PFSK-1 (cell line): Measurements from ENCODE around the gene GGTA1.

Experiments
- FOXP2 ChIP-seq: optimal IDR thresholded peaks from 2 replicates; pipeline ENCODE3; 2011; ENCODE audit warnings: borderline replicate concordance, control low read depth, inconsistent platforms; ENCODE audit not compliant: insufficient read depth; ENCODE audit errors: extremely low read length, extremely low read depth
- POLR2AphosphoS5 ChIP-seq: IDR thresholded peaks from 2 replicates; pipeline ENCODE4 v1.6.1; 2012; ENCODE audit warnings: low read depth, mild to moderate bottlenecking, control low read depth, low read length, moderate library complexity
- SIN3A ChIP-seq: IDR thresholded peaks from 2 replicates; pipeline ENCODE4 v1.6.1; 2012; ENCODE audit warnings: mild to moderate bottlenecking, low read length, moderate library complexity, borderline replicate concordance; ENCODE audit not compliant: insufficient read depth
- TAF1 ChIP-seq: IDR thresholded peaks from 2 replicates; pipeline ENCODE4 v1.6.1; 2012; ENCODE audit warnings: low read length, control low read depth, borderline replicate concordance; ENCODE audit not compliant: insufficient read depth
- TF ChIP-seq, protein P1 (sequence below), 2 experiments: IDR thresholded peaks; 2 replicates each; pipeline versions ENCODE4 v1.6.1 to v1.8.0; 2011 to 2012; ENCODE audit warnings: low read depth in 2 of 2, low read length in 2 of 2, control low read depth in 1 of 2, inconsistent platforms in 1 of 2, mild to moderate bottlenecking in 1 of 2, moderate library complexity in 1 of 2; ENCODE audit not compliant: insufficient read depth in 1 of 2

DNA sequence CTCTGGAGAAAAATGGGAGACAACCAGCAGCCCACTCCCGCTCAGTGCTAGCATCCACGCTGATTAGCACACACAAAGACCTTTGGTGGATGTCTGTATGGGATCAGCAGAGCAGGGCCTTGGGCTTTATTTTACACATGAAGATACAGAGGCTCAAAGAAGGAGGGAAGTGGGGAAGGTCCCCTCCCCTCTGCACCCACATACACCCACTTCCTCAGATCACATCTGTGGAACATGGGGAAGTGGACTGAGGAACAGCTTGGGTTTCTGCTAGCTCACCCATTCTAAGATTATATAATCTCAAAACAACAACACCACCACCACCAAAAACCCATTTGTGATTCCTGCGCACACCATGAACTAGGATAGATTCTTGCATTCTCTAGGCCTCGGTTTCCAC lies 14.0 kb downstream of the GGTA1 start:
- TF ChIP-seq POLR2AphosphoS5 (no peak), SIN3A (no peak), TAF1 (no peak), FOXP2 (no peak)
- TF ChIP-seq, protein P1, sequence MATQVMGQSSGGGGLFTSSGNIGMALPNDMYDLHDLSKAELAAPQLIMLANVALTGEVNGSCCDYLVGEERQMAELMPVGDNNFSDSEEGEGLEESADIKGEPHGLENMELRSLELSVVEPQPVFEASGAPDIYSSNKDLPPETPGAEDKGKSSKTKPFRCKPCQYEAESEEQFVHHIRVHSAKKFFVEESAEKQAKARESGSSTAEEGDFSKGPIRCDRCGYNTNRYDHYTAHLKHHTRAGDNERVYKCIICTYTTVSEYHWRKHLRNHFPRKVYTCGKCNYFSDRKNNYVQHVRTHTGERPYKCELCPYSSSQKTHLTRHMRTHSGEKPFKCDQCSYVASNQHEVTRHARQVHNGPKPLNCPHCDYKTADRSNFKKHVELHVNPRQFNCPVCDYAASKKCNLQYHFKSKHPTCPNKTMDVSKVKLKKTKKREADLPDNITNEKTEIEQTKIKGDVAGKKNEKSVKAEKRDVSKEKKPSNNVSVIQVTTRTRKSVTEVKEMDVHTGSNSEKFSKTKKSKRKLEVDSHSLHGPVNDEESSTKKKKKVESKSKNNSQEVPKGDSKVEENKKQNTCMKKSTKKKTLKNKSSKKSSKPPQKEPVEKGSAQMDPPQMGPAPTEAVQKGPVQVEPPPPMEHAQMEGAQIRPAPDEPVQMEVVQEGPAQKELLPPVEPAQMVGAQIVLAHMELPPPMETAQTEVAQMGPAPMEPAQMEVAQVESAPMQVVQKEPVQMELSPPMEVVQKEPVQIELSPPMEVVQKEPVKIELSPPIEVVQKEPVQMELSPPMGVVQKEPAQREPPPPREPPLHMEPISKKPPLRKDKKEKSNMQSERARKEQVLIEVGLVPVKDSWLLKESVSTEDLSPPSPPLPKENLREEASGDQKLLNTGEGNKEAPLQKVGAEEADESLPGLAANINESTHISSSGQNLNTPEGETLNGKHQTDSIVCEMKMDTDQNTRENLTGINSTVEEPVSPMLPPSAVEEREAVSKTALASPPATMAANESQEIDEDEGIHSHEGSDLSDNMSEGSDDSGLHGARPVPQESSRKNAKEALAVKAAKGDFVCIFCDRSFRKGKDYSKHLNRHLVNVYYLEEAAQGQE (IDR thresholded peaks at IDR 0.05; ENCODE audit: insufficient read depth in 1 of 2, low read depth in 2 of 2, low read length in 2 of 2), result no peak
